ENCODE results near the gene ST6GAL1.

DNA sequence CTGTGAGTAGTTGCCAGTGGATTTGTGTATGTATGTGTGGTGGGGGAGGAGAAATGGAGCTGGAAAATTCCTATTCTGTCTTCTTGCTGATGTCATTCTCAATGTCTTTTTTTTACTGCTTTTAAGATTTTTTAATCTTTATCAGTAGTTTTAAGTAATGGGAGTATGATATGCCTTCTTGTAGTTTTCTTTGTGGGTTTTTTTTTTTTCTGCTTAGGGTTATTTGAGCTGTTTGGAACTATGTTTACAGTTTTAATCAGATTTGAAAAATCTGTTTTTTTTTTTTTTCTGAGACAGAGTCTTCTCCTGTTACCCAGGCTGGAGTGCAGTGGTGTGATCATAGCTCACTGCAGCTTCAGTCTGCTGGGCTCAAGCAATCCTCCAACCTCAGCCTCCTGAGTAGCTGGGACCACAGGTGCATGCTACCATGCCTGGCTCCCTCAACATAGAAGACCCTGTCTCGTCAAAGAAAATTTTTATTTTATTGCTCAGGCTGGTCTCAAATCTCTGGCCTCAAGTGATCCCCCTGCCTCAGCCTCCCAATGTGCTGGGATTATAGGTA, 171.8 kb downstream of the ST6GAL1 start:
- TF ChIP-seq, protein P1, sequence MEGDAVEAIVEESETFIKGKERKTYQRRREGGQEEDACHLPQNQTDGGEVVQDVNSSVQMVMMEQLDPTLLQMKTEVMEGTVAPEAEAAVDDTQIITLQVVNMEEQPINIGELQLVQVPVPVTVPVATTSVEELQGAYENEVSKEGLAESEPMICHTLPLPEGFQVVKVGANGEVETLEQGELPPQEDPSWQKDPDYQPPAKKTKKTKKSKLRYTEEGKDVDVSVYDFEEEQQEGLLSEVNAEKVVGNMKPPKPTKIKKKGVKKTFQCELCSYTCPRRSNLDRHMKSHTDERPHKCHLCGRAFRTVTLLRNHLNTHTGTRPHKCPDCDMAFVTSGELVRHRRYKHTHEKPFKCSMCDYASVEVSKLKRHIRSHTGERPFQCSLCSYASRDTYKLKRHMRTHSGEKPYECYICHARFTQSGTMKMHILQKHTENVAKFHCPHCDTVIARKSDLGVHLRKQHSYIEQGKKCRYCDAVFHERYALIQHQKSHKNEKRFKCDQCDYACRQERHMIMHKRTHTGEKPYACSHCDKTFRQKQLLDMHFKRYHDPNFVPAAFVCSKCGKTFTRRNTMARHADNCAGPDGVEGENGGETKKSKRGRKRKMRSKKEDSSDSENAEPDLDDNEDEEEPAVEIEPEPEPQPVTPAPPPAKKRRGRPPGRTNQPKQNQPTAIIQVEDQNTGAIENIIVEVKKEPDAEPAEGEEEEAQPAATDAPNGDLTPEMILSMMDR (IDR thresholded peaks at IDR 0.05), result no peak
- TF ChIP-seq POLR2A (IDR thresholded peaks at IDR 0.05), result no peak

Measured in heart left ventricle (tissue), 13 donors.